A549 (cell line): ENCODE measurements around the gene SLCO2A1.

Source experiments
- ATOH8 ChIP-seq: fragments of 250-450 bp; sonication (Bioruptor Pico); IDR thresholded peaks from 2 replicates; pipeline ENCODE4 v1.5.0; 2020; ENCODE audit warnings: low read depth, mild to moderate bottlenecking, moderate library complexity
- CTCF ChIP-seq: fragments of >200 bp; sonication (Bioruptor Twin); formaldehyde crosslinking; IDR thresholded peaks from 3 replicates; pipeline ENCODE4 v1.5.1; 2016
- ELK1 ChIP-seq: fragments of 150-350 bp; IDR thresholded peaks from 2 replicates; pipeline ENCODE4 v1.6.1; 2014; ENCODE audit warnings: low read depth, mild to moderate bottlenecking, low read length
- EP300 ChIP-seq, 2 experiments: fragments of >200 bp; sonication (Bioruptor Twin); formaldehyde crosslinking; IDR thresholded peaks; 2 replicates in 1 of 2; 3 replicates in 1 of 2; pipeline ENCODE4 v1.6.1; 2016 to 2017
- GATA3 ChIP-seq: IDR thresholded peaks from 2 replicates; pipeline ENCODE4 v1.6.1; 2012; ENCODE audit warnings: borderline replicate concordance
- HDAC2 ChIP-seq: fragments of 200-600 bp; sonication (generic); IDR thresholded peaks from 2 replicates; pipeline ENCODE4 v1.6.1; 2016
- HOXA7 ChIP-seq: fragments of 250-450 bp; sonication (Bioruptor Pico); IDR thresholded peaks from 2 replicates; pipeline ENCODE4 v1.5.0; 2020; ENCODE audit warnings: mild to moderate bottlenecking, moderate library complexity
- JUNB ChIP-seq: fragments of >200 bp; sonication (Bioruptor Twin); formaldehyde crosslinking; IDR thresholded peaks from 2 replicates; pipeline ENCODE4 v1.6.1; 2016
- MAX ChIP-seq: IDR thresholded peaks from 2 replicates; pipeline ENCODE4 v1.6.1; 2012
- MYC ChIP-seq: IDR thresholded peaks from 2 replicates; pipeline ENCODE4 v1.6.1; 2012; ENCODE audit warnings: mild to moderate bottlenecking, inconsistent platforms, low read length, improper control_type of control experiment, borderline replicate concordance
- NR3C1 ChIP-seq: fragments of >200 bp; sonication (Bioruptor Twin); formaldehyde crosslinking; IDR thresholded peaks from 3 replicates; pipeline ENCODE4 v1.6.1; 2017
- POLR2A ChIP-seq: IDR thresholded peaks from 2 replicates; pipeline ENCODE4 v1.6.1; 2012; ENCODE audit warnings: mild to moderate bottlenecking, low read length
- ZSCAN20 ChIP-seq: fragments of 250-450 bp; sonication (Bioruptor Pico); IDR thresholded peaks from 2 replicates; pipeline ENCODE4 v1.8.0; 2022; ENCODE audit warnings: mild to moderate bottlenecking, moderate library complexity

GRCh38 chr3:134027631-134028030, 2.1 kb downstream of the SLCO2A1 start:
- no peak for TF ChIP-seq MAX
- TF ChIP-seq NR3C1 = no peak
- no peak for TF ChIP-seq GATA3
- TF ChIP-seq CTCF = no peak
- TF ChIP-seq MYC = no peak
- no peak for TF ChIP-seq HOXA7
- TF ChIP-seq POLR2A = no peak
- no peak for TF ChIP-seq ZSCAN20 (CRISPR knock-in tag)
- TF ChIP-seq JUNB = no peak
- TF ChIP-seq ELK1 = no peak
- TF ChIP-seq ATOH8 (CRISPR knock-in tag) = no peak
- TF ChIP-seq EP300 (IDR thresholded peaks at IDR 0.05) = no peak
- no peak for TF ChIP-seq HDAC2
